PC-3 (cell line): ENCODE data around the gene DCAF5.

Experiments
- EZH2 ChIP-seq: fragments of 300-600 bp; sonication (generic); IDR thresholded peaks from one replicate; pipeline ENCODE4 v1.6.1; 2017; ENCODE audit warnings: antibody characterized with exemption, mild to moderate bottlenecking, low read length; ENCODE audit not compliant: unreplicated experiment
- EZH2phosphoT487 ChIP-seq: fragments of 300-600 bp; sonication (generic); IDR thresholded peaks from 2 replicates; pipeline ENCODE4 v1.6.1; 2018; ENCODE audit warnings: mild to moderate bottlenecking, antibody characterized with exemption, low read length, borderline replicate concordance
- TF ChIP-seq, protein P1 (sequence below): fragments of 300-600 bp; sonication (generic); conservative IDR thresholded peaks from 2 replicates; pipeline ENCODE4 v1.5.1; 2017; ENCODE audit warnings: antibody characterized with exemption, low read depth, mild to moderate bottlenecking, low read length

- TF ChIP-seq, protein P1, sequence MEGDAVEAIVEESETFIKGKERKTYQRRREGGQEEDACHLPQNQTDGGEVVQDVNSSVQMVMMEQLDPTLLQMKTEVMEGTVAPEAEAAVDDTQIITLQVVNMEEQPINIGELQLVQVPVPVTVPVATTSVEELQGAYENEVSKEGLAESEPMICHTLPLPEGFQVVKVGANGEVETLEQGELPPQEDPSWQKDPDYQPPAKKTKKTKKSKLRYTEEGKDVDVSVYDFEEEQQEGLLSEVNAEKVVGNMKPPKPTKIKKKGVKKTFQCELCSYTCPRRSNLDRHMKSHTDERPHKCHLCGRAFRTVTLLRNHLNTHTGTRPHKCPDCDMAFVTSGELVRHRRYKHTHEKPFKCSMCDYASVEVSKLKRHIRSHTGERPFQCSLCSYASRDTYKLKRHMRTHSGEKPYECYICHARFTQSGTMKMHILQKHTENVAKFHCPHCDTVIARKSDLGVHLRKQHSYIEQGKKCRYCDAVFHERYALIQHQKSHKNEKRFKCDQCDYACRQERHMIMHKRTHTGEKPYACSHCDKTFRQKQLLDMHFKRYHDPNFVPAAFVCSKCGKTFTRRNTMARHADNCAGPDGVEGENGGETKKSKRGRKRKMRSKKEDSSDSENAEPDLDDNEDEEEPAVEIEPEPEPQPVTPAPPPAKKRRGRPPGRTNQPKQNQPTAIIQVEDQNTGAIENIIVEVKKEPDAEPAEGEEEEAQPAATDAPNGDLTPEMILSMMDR: no peak
- TF ChIP-seq EZH2 (no peak), EZH2phosphoT487 (no peak)
Measured at GRCh38 chr14:69096246-69096645, 56.7 kb downstream of the DCAF5 start.
